Measurements from ENCODE around the gene CSAD. TPM values are rescaled to one million over a fixed set of nuclear protein-coding genes. Genes with fewer than 3 reads are reported as not detected.

CSAD gene
- total and polyA plus RNA-seq, 10 donors, result 17.9 to 73.0 (median 36.3) TPM

- DNase-seq, result peak; percentile 61
- peak overlapping the region in 5 of 8 donors; percentile 44 to 98 (median 98) for H3K27ac ChIP-seq
- H3K36me3 ChIP-seq, result no peaks in the 10 kb centered on the region
- H3K9me3 ChIP-seq, result no peaks in the 10 kb centered on the region
- no peak overlapping the region for H3K4me3 ChIP-seq
- peaks cover 11 to 53% (median 41%) of the 10 kb centered on the region in 6 donors for H3K4me1 ChIP-seq
- H3K27me3 ChIP-seq (replicated peaks in 1 of 7), result peaks cover 0 to 5% (median 0%) of the 10 kb centered on the region in 7 donors
- intact Hi-C loops (cut with DNase I; ENCODE audit: low total_unique reads), result no loop called here
- 67 to 77% (median 68%) methylated on average over 11 of the region's 11 CpGs for WGBS, 5 donors
- TF ChIP-seq CTCF (IDR thresholded peaks at IDR 0.05 in 8 of 11, conservative IDR thresholded peaks at IDR 0.05 in 3 of 11) (no peak), POLR2A (IDR thresholded peaks at IDR 0.05) (no peak), POLR2AphosphoS5 (IDR thresholded peaks at IDR 0.05) (no peak)
Observed at GRCh38 chr12:53224061-53224896, 43.6 kb upstream of the CSAD start.

- Histone ChIP-seq H3K4me3 (no peak overlapping the region), H3K4me1 (peaks cover 14 to 61% (median 48%) of the 10 kb centered on the region in 6 donors), H3K27ac (peak overlapping the region in 7 of 8 donors; percentile 36 to 98 (median 97)), H3K9me3 (no peaks in the 10 kb centered on the region), H3K36me3 (no peaks in the 10 kb centered on the region), H3K27me3 (replicated peaks in 1 of 7) (peaks cover 0 to 5% (median 0%) of the 10 kb centered on the region in 7 donors)
- peak; percentile 74 for DNase-seq
- TF ChIP-seq POLR2A (IDR thresholded peaks at IDR 0.05) (no peak), POLR2AphosphoS5 (IDR thresholded peaks at IDR 0.05) (no peak), CTCF (IDR thresholded peaks at IDR 0.05 in 8 of 11, conservative IDR thresholded peaks at IDR 0.05 in 3 of 11) (no peak)
- 8 to 41% (median 15%) methylated on average over 5 to 16 of the region's 16 CpGs for WGBS, 5 donors
- intact Hi-C loops (cut with DNase I; ENCODE audit: low total_unique reads), result no loop called here
Observed at GRCh38 chr12:53223389-53224060, 42.8 kb upstream of the CSAD start.

GRCh38 chr12:53222806-53223261 lies 42.1 kb upstream of the CSAD start:
- H3K4me1 ChIP-seq, result peaks cover 19 to 68% (median 55%) of the 10 kb centered on the region in 6 donors

More at GRCh38 chr12:53222806-53223261, 42.1 kb upstream of the CSAD start:
- peak; percentile 35 for DNase-seq
- Histone ChIP-seq H3K4me3 (no peak overlapping the region), H3K27ac (peak overlapping the region in 6 of 8 donors; percentile 44 to 98 (median 98)), H3K27me3 (replicated peaks in 1 of 7) (peaks cover 0 to 5% (median 0%) of the 10 kb centered on the region in 7 donors), H3K9me3 (no peaks in the 10 kb centered on the region), H3K36me3 (no peaks in the 10 kb centered on the region)
- no peak for TF ChIP-seq CTCF (IDR thresholded peaks at IDR 0.05 in 8 of 11, conservative IDR thresholded peaks at IDR 0.05 in 3 of 11)
- intact Hi-C loops (cut with DNase I; ENCODE audit: low total_unique reads), result no loop called here
- WGBS, 5 donors, result 61 to 76% (median 68%) methylated on average over 3 to 4 of the region's 4 CpGs
